Amniotic epithelial cell (primary cell): ENCODE results near the gene TNS2.

Experiments used
- DNase-seq: peaks from one replicate; pipeline ENCODE4 v3.0.0-alpha.2; 2010; ENCODE audit warnings: low read depth

The TNS2 gene

GRCh38 chr12:53056296-53056695, 6.4 kb downstream of the TNS2 start:
- peak; percentile 43 for DNase-seq

GRCh38 chr12:53056901-53057300, 7.0 kb downstream of the TNS2 start:
- no peak for DNase-seq

GRCh38 chr12:53057816-53058500, 8.1 kb downstream of the TNS2 start:
- DNase-seq: no peak

GRCh38 chr12:53058674-53059433, 9.0 kb downstream of the TNS2 start:
- no peak for DNase-seq

DNA sequence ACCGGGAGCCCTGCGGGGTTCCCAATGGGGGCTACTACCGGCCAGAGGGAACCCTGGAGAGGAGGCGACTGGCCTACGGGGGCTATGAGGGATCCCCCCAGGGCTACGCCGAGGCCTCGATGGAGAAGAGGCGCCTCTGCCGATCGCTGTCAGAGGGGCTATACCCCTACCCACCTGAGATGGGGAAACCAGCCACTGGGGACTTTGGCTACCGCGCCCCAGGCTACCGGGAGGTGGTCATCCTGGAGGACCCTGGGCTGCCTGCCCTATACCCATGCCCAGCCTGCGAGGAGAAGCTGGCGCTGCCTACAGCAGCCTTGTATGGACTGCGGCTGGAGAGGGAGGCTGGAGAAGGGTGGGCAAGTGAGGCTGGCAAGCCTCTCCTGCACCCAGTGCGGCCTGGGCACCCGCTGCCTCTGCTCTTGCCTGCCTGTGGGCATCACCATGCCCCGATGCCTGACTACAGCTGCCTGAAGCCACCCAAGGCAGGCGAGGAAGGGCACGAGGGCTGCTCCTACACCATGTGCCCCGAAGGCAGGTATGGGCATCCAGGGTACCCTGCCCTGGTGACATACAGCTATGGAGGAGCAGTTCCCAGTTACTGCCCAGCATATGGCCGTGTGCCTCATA, 9.7 kb downstream of the TNS2 start:
- DNase-seq: no peak

DNA sequence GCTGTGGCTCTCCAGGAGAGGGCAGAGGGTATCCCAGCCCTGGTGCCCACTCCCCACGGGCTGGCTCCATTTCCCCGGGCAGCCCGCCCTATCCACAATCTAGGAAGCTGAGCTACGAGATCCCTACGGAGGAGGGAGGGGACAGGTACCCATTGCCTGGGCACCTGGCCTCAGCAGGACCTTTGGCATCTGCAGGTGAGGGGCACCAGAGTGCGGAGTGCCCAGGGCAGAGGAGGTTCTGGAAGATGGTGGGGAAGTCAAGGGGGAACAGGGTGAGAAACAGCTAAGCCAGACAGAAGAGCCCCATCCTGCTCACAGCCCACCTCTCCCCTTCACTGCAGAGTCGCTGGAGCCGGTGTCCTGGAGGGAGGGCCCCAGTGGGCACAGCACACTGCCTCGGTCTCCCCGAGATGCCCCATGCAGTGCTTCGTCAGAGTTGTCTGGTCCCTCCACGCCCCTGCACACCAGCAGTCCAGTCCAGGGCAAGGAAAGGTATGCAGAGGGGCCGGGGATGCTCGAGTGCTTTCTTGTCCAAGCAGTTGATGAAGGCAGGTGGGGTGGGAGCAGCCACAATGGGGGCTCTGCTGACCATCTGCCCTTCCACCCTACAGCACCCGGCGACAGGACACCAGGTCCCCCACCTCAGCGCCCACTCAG, 10.3 kb downstream of the TNS2 start:
- DNase-seq: no peak

GRCh38 chr12:53060721-53061276, 10.9 kb downstream of the TNS2 start:
- no peak for DNase-seq

DNA sequence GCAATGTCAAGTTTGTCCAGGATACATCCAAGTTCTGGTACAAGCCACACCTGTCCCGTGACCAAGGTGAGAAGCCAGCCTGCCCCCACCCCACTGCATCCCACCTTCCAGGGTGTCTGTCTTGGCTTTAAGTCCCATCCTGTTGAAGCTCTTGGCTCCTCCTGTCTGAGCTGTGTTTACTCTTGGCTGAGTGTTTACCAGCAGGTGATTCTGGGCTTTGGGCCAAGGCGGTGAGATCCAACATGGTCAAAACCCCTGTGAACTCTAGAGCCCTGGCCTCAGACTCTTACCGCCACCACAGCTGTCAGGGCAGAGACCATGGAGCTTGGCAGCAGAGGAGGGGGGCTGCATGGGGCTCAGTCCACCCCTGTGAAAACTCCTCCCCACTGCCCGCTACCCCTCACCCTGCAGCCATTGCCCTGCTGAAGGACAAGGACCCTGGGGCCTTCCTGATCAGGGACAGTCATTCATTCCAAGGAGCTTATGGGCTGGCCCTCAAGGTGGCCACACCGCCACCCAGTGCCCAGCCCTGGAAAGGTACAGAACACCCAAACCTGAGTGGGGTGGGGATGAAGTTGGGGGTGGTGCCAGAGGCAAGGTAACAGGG, 11.6 kb downstream of the TNS2 start:
- DNase-seq: no peak

DNA sequence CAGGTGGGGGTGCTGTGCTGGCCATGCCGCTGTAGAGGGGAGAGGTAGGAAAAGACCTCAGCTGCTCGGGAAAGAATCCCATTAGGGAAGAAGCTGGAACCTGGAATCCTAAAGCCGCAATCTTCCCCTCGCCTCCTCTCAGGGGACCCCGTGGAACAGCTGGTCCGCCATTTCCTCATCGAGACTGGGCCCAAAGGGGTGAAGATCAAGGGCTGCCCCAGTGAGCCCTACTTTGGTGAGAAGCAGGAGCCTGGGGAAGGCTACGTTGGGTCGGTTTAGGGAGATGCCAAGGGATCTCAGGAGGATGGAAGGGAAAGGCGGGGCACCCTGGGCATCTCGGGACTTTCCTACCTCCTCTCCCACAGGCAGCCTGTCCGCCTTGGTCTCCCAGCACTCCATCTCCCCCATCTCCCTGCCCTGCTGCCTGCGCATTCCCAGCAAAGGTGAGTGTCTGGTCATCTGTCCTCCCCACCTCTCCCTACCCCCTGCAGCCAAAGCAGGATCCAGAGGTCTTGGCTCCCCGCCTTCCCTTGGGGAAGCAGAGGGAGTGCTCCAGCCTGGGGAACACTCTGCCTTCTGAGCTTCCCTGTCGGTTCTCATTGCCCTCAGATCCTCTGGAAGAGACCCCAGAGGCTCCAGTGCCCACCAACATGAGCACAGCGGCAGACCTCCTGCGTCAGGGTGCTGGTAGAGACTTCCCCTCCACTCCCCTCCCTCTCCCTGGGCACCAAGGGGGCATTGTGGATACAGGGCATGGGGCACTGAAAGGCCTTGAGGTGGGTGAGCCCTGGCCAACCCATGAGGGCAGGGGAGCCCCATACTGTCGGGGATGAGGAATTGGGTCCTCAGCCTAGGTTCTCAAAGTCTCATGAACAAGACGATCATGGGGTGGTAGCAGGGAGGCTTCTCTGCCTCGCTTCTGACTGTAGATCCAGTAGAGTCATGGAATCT, 12.4 kb downstream of the TNS2 start:
- no peak for DNase-seq

GRCh38 chr12:53062977-53063707, 13.3 kb downstream of the TNS2 start:
- no peak for DNase-seq

- DNase-seq: no peak
These were observed 14.1 kb downstream of the TNS2 start for GRCh38 chr12:53063708-53064612.

DNA sequence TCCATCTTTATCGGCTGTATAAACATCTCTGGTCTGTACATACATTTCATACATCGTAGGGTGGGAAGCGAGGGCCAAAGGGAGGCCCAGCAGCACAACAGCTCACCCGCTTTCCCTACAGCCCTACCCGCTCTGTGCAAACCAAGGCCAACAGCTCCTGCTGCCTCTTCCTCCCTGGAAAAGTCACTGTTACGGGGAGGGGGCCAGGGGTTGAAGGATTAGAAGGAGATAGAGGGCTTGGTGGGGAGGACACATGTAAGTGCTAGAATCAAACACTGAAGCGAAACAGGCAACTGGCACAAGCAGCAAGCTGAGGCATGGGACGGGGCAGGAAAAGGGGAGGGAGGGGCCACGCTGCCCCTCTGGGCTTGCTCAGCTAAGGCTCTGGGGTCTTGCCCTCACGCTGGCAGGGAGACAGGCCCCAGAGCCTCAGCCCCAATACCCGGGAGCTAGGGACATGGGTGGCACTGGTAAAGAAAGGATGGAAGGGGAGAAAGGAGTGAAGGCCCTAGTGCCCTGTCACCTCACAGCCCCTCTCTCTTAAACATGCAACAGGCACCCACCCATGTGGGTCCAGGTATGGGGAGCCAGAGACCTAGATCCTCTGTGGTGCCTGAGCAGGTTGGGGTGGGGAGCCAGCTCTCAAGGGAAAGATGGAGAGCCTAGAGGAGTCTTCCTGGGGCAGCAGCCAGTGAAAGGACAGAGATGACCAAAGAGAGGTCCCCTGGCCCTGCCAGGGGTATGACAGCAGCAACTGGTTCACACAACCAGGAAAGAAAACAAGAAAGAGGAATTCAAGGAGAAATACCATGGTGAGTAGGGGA, 15.0 kb downstream of the TNS2 start:
- no peak for DNase-seq

DNA sequence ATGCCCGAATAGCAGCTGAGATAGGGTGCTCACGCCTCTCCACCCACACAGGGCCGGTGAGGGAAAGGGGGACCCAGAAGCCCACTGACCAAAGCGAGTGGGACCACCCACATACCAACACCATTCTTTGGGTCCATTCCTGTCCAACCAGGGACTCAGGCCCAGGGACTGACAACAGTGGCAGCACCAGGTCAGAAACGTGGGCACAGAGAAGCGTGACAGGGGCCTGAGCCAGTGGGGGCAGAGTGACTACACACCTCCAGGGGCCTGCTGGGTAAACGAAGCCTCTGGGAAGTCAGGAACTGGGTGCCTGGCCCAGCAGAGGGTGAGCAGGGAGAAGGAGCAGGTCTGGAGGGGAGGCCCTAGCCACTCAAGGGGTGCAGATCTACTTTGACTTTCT, 15.6 kb downstream of the TNS2 start:
- DNase-seq: no peak

GRCh38 chr12:53065975-53066931, 16.4 kb downstream of the TNS2 start:
- DNase-seq: peak; percentile 72

DNA sequence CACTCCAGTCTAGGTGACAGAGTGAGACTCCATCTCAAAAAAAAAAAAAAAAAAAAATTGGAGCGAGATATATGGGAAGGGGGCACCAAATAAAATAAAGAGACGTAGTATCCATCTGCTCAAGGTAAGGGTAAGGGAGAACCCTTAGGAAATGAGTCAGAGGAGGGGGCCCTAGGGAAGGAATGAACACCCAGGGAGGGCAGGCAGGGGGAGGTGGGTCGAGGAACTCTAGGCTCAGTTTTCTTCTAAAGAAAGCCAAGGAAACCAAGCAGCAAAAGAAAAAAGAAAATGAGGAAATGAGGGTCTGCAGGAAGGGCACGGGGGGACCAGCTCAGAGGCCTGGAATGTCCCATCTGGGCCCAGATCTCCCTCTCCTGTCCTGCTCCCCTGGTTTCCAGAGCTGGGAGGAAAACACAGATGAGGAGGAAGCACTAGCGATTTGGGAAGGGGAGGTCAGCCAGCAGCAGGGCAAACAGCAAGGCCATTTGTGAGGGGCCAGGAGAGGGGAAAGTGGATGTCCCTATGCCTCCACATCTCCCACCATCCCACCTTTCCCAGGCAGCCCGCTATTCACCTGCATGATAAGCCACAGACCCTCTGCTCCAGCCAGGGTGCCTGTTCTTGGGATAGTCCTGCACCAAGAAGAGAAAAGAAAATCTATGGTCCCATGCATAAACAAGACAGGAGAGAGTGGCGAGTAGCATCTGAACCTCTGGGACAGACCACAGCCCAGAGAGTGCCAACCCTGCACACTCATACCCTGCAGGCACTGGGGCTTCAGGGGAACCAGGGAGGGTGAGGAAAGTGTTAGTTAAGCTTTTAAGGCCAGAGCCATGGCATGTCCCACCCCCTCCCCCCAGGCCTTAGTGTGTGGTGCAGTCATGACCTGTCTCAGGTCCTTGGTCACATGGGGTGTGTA, 17.5 kb downstream of the TNS2 start:
- no peak for DNase-seq
